Myocyte (in vitro differentiated cells): ENCODE data around the gene LZTS3. TPM values are rescaled to one million over a fixed set of nuclear protein-coding genes. Genes with fewer than 3 reads are reported as not detected.
A peak's percentile ranks its signal among the peaks of the same experiment; 100 is the strongest.

ENCODE experiments used
- DNase-seq: peaks from one replicate; pipeline ENCODE4 v3.0.0-alpha.2; 2012; ENCODE audit warnings: low read depth
- total RNA-seq: library from RNA; depleted of rRNA; stranded (reverse); fragments of >200 nt; gene quantifications from 2 replicates; pipeline ENCODE4 v1.2.3, GENCODE V29; 2014

LZTS3 gene
- total RNA-seq, 1 donor from 2014 or later: 5.8 TPM

- DNase-seq: peak; percentile 60
Observed at GRCh38 chr20:3115190-3116107, 57.9 kb downstream of the LZTS3 start.

Other genes starting within 250 kb of the LZTS3 start
- not detected in 2 replicates for gene GNRH2, start 129.9 kb downstream of the LZTS3 start, total RNA-seq
- gene MRPS26, start 127.5 kb downstream of the LZTS3 start, total RNA-seq: 51.2 and 56.8 TPM in 2 replicates
- gene OXT, start 101.9 kb downstream of the LZTS3 start, total RNA-seq: not detected in 2 replicates
- gene AVP, start 88.8 kb downstream of the LZTS3 start, total RNA-seq: not detected in 2 replicates
- gene FASTKD5, start 13.7 kb downstream of the LZTS3 start, total RNA-seq: 24.6 and 26.5 TPM in 2 replicates
- gene UBOX5, start 13.7 kb downstream of the LZTS3 start, total RNA-seq: 5.2 and 6.1 TPM in 2 replicates
- gene DDRGK1, start 31.1 kb upstream of the LZTS3 start, total RNA-seq: 55.0 and 58.7 TPM in 2 replicates
- gene ITPA, start 35.9 kb upstream of the LZTS3 start, total RNA-seq: 52.9 and 53.0 TPM in 2 replicates
- 10.3 and 12.2 TPM in 2 replicates for gene SLC4A11, start 65.6 kb upstream of the LZTS3 start, total RNA-seq
- gene DNAAF9, start 234.1 kb upstream of the LZTS3 start, total RNA-seq: 9.4 and 10.6 TPM in 2 replicates